ENCODE measurements around the gene TTN.
"Not testable (repeated sequence)": the region's sequence is repeated elsewhere in the genome, so short reads cannot be mapped to it uniquely, and the experiment has no call there.

TTN gene

GRCh38 chr2:178529194-178529593 is 278.0 kb downstream of the TTN start:
- Histone ChIP-seq H2AFZ (ENCODE audit: low read depth, low read length) (no peak overlapping the region), H3K36me3 (ENCODE audit: insufficient read depth, low read length) (peaks cover 31% of the 10 kb centered on the region), H3K27me3 (ENCODE audit: insufficient read depth, low read length) (no peaks in the 10 kb centered on the region), H3K4me3 (ENCODE audit: low read length) (no peak overlapping the region), H3K9me3 (ENCODE audit: low read length) (peaks cover 3% of the 10 kb centered on the region), H3K4me1 (ENCODE audit: insufficient read depth, low read length) (no peaks in the 10 kb centered on the region)

- H3K27me3 ChIP-seq (ENCODE audit: insufficient read depth, low read length) = no peaks in the 10 kb centered on the region
- no peaks in the 10 kb centered on the region for H3K4me1 ChIP-seq (ENCODE audit: insufficient read depth, low read length)
- H2AFZ ChIP-seq (ENCODE audit: low read depth, low read length) = no peak overlapping the region
- H3K9me3 ChIP-seq (ENCODE audit: low read length) = peaks cover 3% of the 10 kb centered on the region
- peaks cover 25% of the 10 kb centered on the region for H3K36me3 ChIP-seq (ENCODE audit: insufficient read depth, low read length)
- no peak overlapping the region for H3K4me3 ChIP-seq (ENCODE audit: low read length)
Observed at GRCh38 chr2:178528647-178529046, 278.6 kb downstream of the TTN start.

- Histone ChIP-seq H2AFZ (ENCODE audit: low read depth, low read length) (no peak overlapping the region), H3K27me3 (ENCODE audit: insufficient read depth, low read length) (no peaks in the 10 kb centered on the region), H3K36me3 (ENCODE audit: insufficient read depth, low read length) (peaks cover 17% of the 10 kb centered on the region), H3K9me3 (ENCODE audit: low read length) (peaks cover 3% of the 10 kb centered on the region), H3K4me3 (ENCODE audit: low read length) (no peak overlapping the region), H3K4me1 (ENCODE audit: insufficient read depth, low read length) (no peaks in the 10 kb centered on the region)
Observed at GRCh38 chr2:178527592-178527991, 279.6 kb downstream of the TTN start.

- Histone ChIP-seq H3K36me3 (ENCODE audit: insufficient read depth, low read length) (peaks cover 5% of the 10 kb centered on the region), H3K9me3 (ENCODE audit: low read length) (no peaks in the 10 kb centered on the region), H2AFZ (ENCODE audit: low read depth, low read length) (no peak overlapping the region), H3K27me3 (ENCODE audit: insufficient read depth, low read length) (no peaks in the 10 kb centered on the region), H3K4me1 (ENCODE audit: insufficient read depth, low read length) (no peaks in the 10 kb centered on the region), H3K4me3 (ENCODE audit: low read length) (no peak overlapping the region)
Observed at GRCh38 chr2:178526256-178526655, 281.0 kb downstream of the TTN start.

- not testable (repeated sequence) for H3K36me3 ChIP-seq (ENCODE audit: insufficient read depth, low read length); H3K9me3 ChIP-seq (ENCODE audit: low read length); H3K4me3 ChIP-seq (ENCODE audit: low read length); H3K27me3 ChIP-seq (ENCODE audit: insufficient read depth, low read length); H2AFZ ChIP-seq (ENCODE audit: low read depth, low read length); H3K4me1 ChIP-seq (ENCODE audit: insufficient read depth, low read length)
Observed at GRCh38 chr2:178525460-178525859, 281.8 kb downstream of the TTN start.

- H3K4me1 ChIP-seq (ENCODE audit: insufficient read depth, low read length); H3K4me3 ChIP-seq (ENCODE audit: low read length); H2AFZ ChIP-seq (ENCODE audit: low read depth, low read length); H3K27me3 ChIP-seq (ENCODE audit: insufficient read depth, low read length); H3K9me3 ChIP-seq (ENCODE audit: low read length); H3K36me3 ChIP-seq (ENCODE audit: insufficient read depth, low read length): not testable (repeated sequence)
Observed at GRCh38 chr2:178525010-178525409, 282.2 kb downstream of the TTN start.

- H3K4me3 ChIP-seq (ENCODE audit: low read length) = peak overlapping the region; percentile 82
- H3K9me3 ChIP-seq (ENCODE audit: low read length) = no peaks in the 10 kb centered on the region
- no peaks in the 10 kb centered on the region for H3K27me3 ChIP-seq (ENCODE audit: insufficient read depth, low read length)
- no peaks in the 10 kb centered on the region for H3K4me1 ChIP-seq (ENCODE audit: insufficient read depth, low read length)
- H3K36me3 ChIP-seq (ENCODE audit: insufficient read depth, low read length) = peaks cover under 1% of the 10 kb centered on the region
- peak overlapping the region; percentile 7 for H2AFZ ChIP-seq (ENCODE audit: low read depth, low read length)
Observed at GRCh38 chr2:178523596-178524134, 283.6 kb downstream of the TTN start.

GRCh38 chr2:178522950-178523595 is 284.1 kb downstream of the TTN start:
- Histone ChIP-seq H3K36me3 (ENCODE audit: insufficient read depth, low read length) (peaks cover 7% of the 10 kb centered on the region), H3K4me3 (ENCODE audit: low read length) (peak overlapping the region; percentile 82), H3K4me1 (ENCODE audit: insufficient read depth, low read length) (no peaks in the 10 kb centered on the region), H3K9me3 (ENCODE audit: low read length) (no peaks in the 10 kb centered on the region), H2AFZ (ENCODE audit: low read depth, low read length) (peak overlapping the region; percentile 92), H3K27me3 (ENCODE audit: insufficient read depth, low read length) (no peaks in the 10 kb centered on the region)

- Histone ChIP-seq H3K9me3 (ENCODE audit: low read length) (no peaks in the 10 kb centered on the region), H2AFZ (ENCODE audit: low read depth, low read length) (no peak overlapping the region), H3K4me3 (ENCODE audit: low read length) (no peak overlapping the region), H3K36me3 (ENCODE audit: insufficient read depth, low read length) (peaks cover 8% of the 10 kb centered on the region), H3K4me1 (ENCODE audit: insufficient read depth, low read length) (no peaks in the 10 kb centered on the region), H3K27me3 (ENCODE audit: insufficient read depth, low read length) (no peaks in the 10 kb centered on the region)
Observed at GRCh38 chr2:178521304-178522150, 285.7 kb downstream of the TTN start.

GRCh38 chr2:178517496-178517895 is 289.7 kb downstream of the TTN start:
- Histone ChIP-seq H3K9me3 (ENCODE audit: low read length) (no peaks in the 10 kb centered on the region), H3K4me1 (ENCODE audit: insufficient read depth, low read length) (peaks cover 4% of the 10 kb centered on the region), H3K4me3 (ENCODE audit: low read length) (no peak overlapping the region), H2AFZ (ENCODE audit: low read depth, low read length) (no peak overlapping the region), H3K27me3 (ENCODE audit: insufficient read depth, low read length) (no peaks in the 10 kb centered on the region), H3K36me3 (ENCODE audit: insufficient read depth, low read length) (peaks cover 8% of the 10 kb centered on the region)

GRCh38 chr2:178514664-178515063 is 292.6 kb downstream of the TTN start:
- Histone ChIP-seq H3K4me1 (ENCODE audit: insufficient read depth, low read length) (peaks cover 13% of the 10 kb centered on the region), H3K4me3 (ENCODE audit: low read length) (no peak overlapping the region), H3K36me3 (ENCODE audit: insufficient read depth, low read length) (peaks cover 8% of the 10 kb centered on the region), H2AFZ (ENCODE audit: low read depth, low read length) (no peak overlapping the region), H3K9me3 (ENCODE audit: low read length) (no peaks in the 10 kb centered on the region), H3K27me3 (ENCODE audit: insufficient read depth, low read length) (no peaks in the 10 kb centered on the region)

- Histone ChIP-seq H3K4me1 (ENCODE audit: insufficient read depth, low read length) (peaks cover 13% of the 10 kb centered on the region), H3K4me3 (ENCODE audit: low read length) (no peak overlapping the region), H3K9me3 (ENCODE audit: low read length) (no peaks in the 10 kb centered on the region), H3K36me3 (ENCODE audit: insufficient read depth, low read length) (peaks cover 12% of the 10 kb centered on the region), H3K27me3 (ENCODE audit: insufficient read depth, low read length) (no peaks in the 10 kb centered on the region), H2AFZ (ENCODE audit: low read depth, low read length) (no peak overlapping the region)
Observed at GRCh38 chr2:178513876-178514275, 293.3 kb downstream of the TTN start.

- H3K36me3 ChIP-seq (ENCODE audit: insufficient read depth, low read length) = peaks cover 4% of the 10 kb centered on the region
- no peaks in the 10 kb centered on the region for H3K27me3 ChIP-seq (ENCODE audit: insufficient read depth, low read length)
- peaks cover 13% of the 10 kb centered on the region for H3K4me1 ChIP-seq (ENCODE audit: insufficient read depth, low read length)
- H3K4me3 ChIP-seq (ENCODE audit: low read length) = no peak overlapping the region
- no peak overlapping the region for H2AFZ ChIP-seq (ENCODE audit: low read depth, low read length)
- H3K9me3 ChIP-seq (ENCODE audit: low read length) = no peaks in the 10 kb centered on the region
Observed at GRCh38 chr2:178512484-178512883, 294.7 kb downstream of the TTN start.

Measured in neuron (in vitro differentiated cells).